H9 (cell line): Measurements from ENCODE around the gene CBLL1. TPM values are rescaled to one million over a fixed set of nuclear protein-coding genes. Genes with fewer than 3 reads are reported as not detected.

Experiments used
- DNase-seq: peaks from one replicate; pipeline ENCODE4 v3.0.0-alpha.2; 2017
- H2AFZ ChIP-seq: one replicate; pipeline ENCODE4 v1.6.1; 2013; ENCODE audit warnings: mild to moderate bottlenecking, low read length, control low read depth, moderate library complexity
- H2AK5ac ChIP-seq: 2 replicates; pipeline ENCODE4 v1.6.1; 2013; ENCODE audit warnings: low read length, control low read depth, mixed read lengths; ENCODE audit not compliant: insufficient read length
- H2BK120ac ChIP-seq: one replicate; pipeline ENCODE4 v1.6.1; 2013; ENCODE audit warnings: low read depth, mild to moderate bottlenecking, low read length, control low read depth, inconsistent platforms; ENCODE audit not compliant: poor library complexity, severe bottlenecking
- H2BK12ac ChIP-seq: 2 replicates; pipeline ENCODE4 v1.6.1; 2013; ENCODE audit warnings: low read length, control low read depth, mixed read lengths, low read depth; ENCODE audit not compliant: insufficient read length
- H2BK15ac ChIP-seq: 2 replicates; pipeline ENCODE4 v1.6.1; 2013; ENCODE audit warnings: low read depth, low read length, control low read depth
- H2BK20ac ChIP-seq: one replicate; pipeline ENCODE4 v1.6.1; 2013; ENCODE audit warnings: low read depth, mild to moderate bottlenecking, low read length, control low read depth, inconsistent platforms; ENCODE audit not compliant: poor library complexity, severe bottlenecking
- H2BK5ac ChIP-seq: 2 replicates; pipeline ENCODE4 v1.6.1; 2013; ENCODE audit warnings: low read length, control low read depth, mixed read lengths; ENCODE audit not compliant: insufficient read length
- H3K14ac ChIP-seq: 2 replicates; pipeline ENCODE4 v1.6.1; 2013; ENCODE audit warnings: low read length, control low read depth; ENCODE audit not compliant: insufficient read depth
- H3K18ac ChIP-seq: 2 replicates; pipeline ENCODE4 v1.6.1; 2013; ENCODE audit warnings: low read depth, mild to moderate bottlenecking, mixed read lengths, low read length, control low read depth; ENCODE audit not compliant: insufficient read length
- H3K23ac ChIP-seq: 2 replicates; pipeline ENCODE4 v1.6.1; 2013; ENCODE audit warnings: low read length, control low read depth, mixed read lengths, low read depth; ENCODE audit not compliant: insufficient read length
- H3K23me2 ChIP-seq: 2 replicates; pipeline ENCODE4 v1.6.1; 2013; ENCODE audit warnings: low read depth, mild to moderate bottlenecking, mixed read lengths, low read length, control low read depth; ENCODE audit not compliant: insufficient read length, poor library complexity, severe bottlenecking
- H3K27ac ChIP-seq: 2 replicates; pipeline ENCODE4 v1.5.1; 2013; ENCODE audit warnings: low read length, control low read depth, mixed read lengths, low read depth; ENCODE audit not compliant: insufficient read length
- H3K27me3 ChIP-seq: 2 replicates; pipeline ENCODE4 v1.6.1; 2013; ENCODE audit warnings: low read length, control low read depth, inconsistent platforms; ENCODE audit not compliant: insufficient read depth
- H3K4ac ChIP-seq: 2 replicates; pipeline ENCODE4 v1.6.1; 2013; ENCODE audit warnings: low read depth, mild to moderate bottlenecking, control low read depth, inconsistent platforms, low read length, moderate library complexity
- H3K4me1 ChIP-seq: 2 replicates; pipeline ENCODE4 v1.6.1; 2013; ENCODE audit warnings: low read length, control low read depth, inconsistent platforms; ENCODE audit not compliant: insufficient read depth
- H3K4me2 ChIP-seq: 2 replicates; pipeline ENCODE4 v1.6.1; 2013; ENCODE audit warnings: low read length, control low read depth, mixed read lengths; ENCODE audit not compliant: insufficient read length, insufficient read depth
- H3K56ac ChIP-seq: 2 replicates; pipeline ENCODE4 v1.6.1; 2013; ENCODE audit warnings: low read depth, mild to moderate bottlenecking, mixed read lengths, low read length, control low read depth; ENCODE audit not compliant: insufficient read length
- H3K79me1 ChIP-seq: 2 replicates; pipeline ENCODE4 v1.6.1; 2013; ENCODE audit warnings: low read depth, mild to moderate bottlenecking, moderate library complexity, low read length, control low read depth, inconsistent platforms; ENCODE audit not compliant: insufficient read depth, poor library complexity, severe bottlenecking
- H3K79me2 ChIP-seq: 2 replicates; pipeline ENCODE4 v1.6.1; 2013; ENCODE audit warnings: low read length, control low read depth, inconsistent platforms; ENCODE audit not compliant: insufficient read depth
- H3K9ac ChIP-seq: 2 replicates; pipeline ENCODE4 v1.6.1; 2013; ENCODE audit warnings: low read length, control low read depth, mixed read lengths; ENCODE audit not compliant: insufficient read length; ENCODE audit errors: extremely low read depth
- H3K9me3 ChIP-seq: one replicate; pipeline ENCODE4 v1.6.1; 2013; ENCODE audit warnings: low read depth, low read length, inconsistent platforms; ENCODE audit not compliant: control insufficient read depth
- H3T11ph ChIP-seq: one replicate; pipeline ENCODE4 v1.6.1; 2013; ENCODE audit warnings: mild to moderate bottlenecking, low read length, control low read depth, inconsistent platforms
- H4K20me1 ChIP-seq: one replicate; pipeline ENCODE4 v1.6.1; 2013; ENCODE audit not compliant: control insufficient read depth, insufficient read length, insufficient read depth
- H4K5ac ChIP-seq: 2 replicates; pipeline ENCODE4 v1.6.1; 2013; ENCODE audit warnings: low read depth, mild to moderate bottlenecking, mixed read lengths, low read length, control low read depth; ENCODE audit not compliant: insufficient read length
- H4K8ac ChIP-seq: replicated peaks from 2 replicates; pipeline ENCODE4 v1.6.1; 2013; ENCODE audit warnings: low read length, control low read depth, mixed read lengths, low read depth; ENCODE audit not compliant: insufficient read length
- H4K91ac ChIP-seq: 2 replicates; pipeline ENCODE4 v1.6.1; 2013; ENCODE audit warnings: low read depth, mild to moderate bottlenecking, moderate library complexity, mixed read lengths, low read length, control low read depth; ENCODE audit not compliant: insufficient read length
- H3K27ac Mint-ChIP-seq, 3 experiments: 2 replicates in 2 of 3; 3 replicates in 1 of 3; pipeline ENCODE4 v1.8.0; 2020 to 2021; ENCODE audit warnings: mixed read lengths in 3 of 3, mild to moderate bottlenecking in 1 of 3, moderate library complexity in 1 of 3
- H3K27me3 Mint-ChIP-seq: 2 replicates; pipeline ENCODE4 v1.8.0; 2021; ENCODE audit warnings: low read depth, mild to moderate bottlenecking, moderate library complexity, mixed read lengths
- H3K36me3 Mint-ChIP-seq, 3 experiments: 2 replicates in 2 of 3; 3 replicates in 1 of 3; pipeline ENCODE4 v1.8.0; 2020 to 2021; ENCODE audit warnings: low read depth in 3 of 3, mixed read lengths in 3 of 3; ENCODE audit not compliant: insufficient read depth in 1 of 3
- H3K4me1 Mint-ChIP-seq, 2 experiments: 2 replicates each; pipeline ENCODE4 v1.8.0; 2020; ENCODE audit warnings: mixed read lengths in 2 of 2
- H3K4me3 Mint-ChIP-seq, 2 experiments: 2 replicates in 1 of 2; 3 replicates in 1 of 2; pipeline ENCODE4 v1.8.0; 2020 to 2021; ENCODE audit warnings: mild to moderate bottlenecking in 2 of 2, mixed read lengths in 2 of 2, moderate library complexity in 1 of 2
- H3K9me3 Mint-ChIP-seq, 2 experiments: 2 replicates in 1 of 2; 3 replicates in 1 of 2; pipeline ENCODE4 v1.8.0; 2020; ENCODE audit warnings: mild to moderate bottlenecking in 2 of 2, mixed read lengths in 2 of 2, moderate library complexity in 1 of 2
- CTCF ChIP-seq: fragments of 200-600 bp; sonication (generic); conservative IDR thresholded peaks from 3 replicates; pipeline ENCODE4 v1.8.0; 2021; ENCODE audit warnings: antibody characterized with exemption, mild to moderate bottlenecking
- WGBS: extraction: QIAGEN DNeasy Blood & Tissue Kit; methylation state at CpG from one replicate; pipeline ENCODE4 v1.1.7; 2013; ENCODE audit warnings: missing lambda C conversion rate, low lambda C conversion rate, mixed read lengths; ENCODE audit not compliant: insufficient read length; ENCODE audit errors: extremely low coverage; 5-methylcytosine and 5-hydroxymethylcytosine counted together
- total RNA-seq: library from RNA; stranded (reverse); gene quantifications from 2 replicates; pipeline ENCODE4 v1.2.1, GENCODE V29; 2021

Gene CBLL1
- total RNA-seq, 1 experiment from 2014 or later: 32.2 TPM

GRCh38 chr7:107701191-107701590 lies 42.8 kb upstream of the CBLL1 start:
- H3K4me1 ChIP-seq: no peaks in the 10 kb centered on the region; the same call in 1 of the 2 replicates
- no peak overlapping the region for H3K27ac ChIP-seq
- H3K18ac ChIP-seq: no peak overlapping the region
- no peaks in the 10 kb centered on the region for H3K79me2 ChIP-seq
- no peak for TF ChIP-seq CTCF
- no CpG with 5 or more reads among the region's 3 CpGs for WGBS
- H3K4me3 Mint-ChIP-seq: no peak overlapping the region
- no peak overlapping the region for H2BK120ac ChIP-seq
- H3K23ac ChIP-seq: no peak overlapping the region
- no peak overlapping the region for H3K27ac Mint-ChIP-seq
- no peaks in the 10 kb centered on the region for H4K20me1 ChIP-seq
- no peak overlapping the region for H2AK5ac ChIP-seq
- H2BK12ac ChIP-seq: no peak overlapping the region
- H4K91ac ChIP-seq: no peak overlapping the region
- H4K5ac ChIP-seq: no peak overlapping the region
- no peaks in the 10 kb centered on the region for H3K27me3 ChIP-seq
- no peak overlapping the region for H4K8ac ChIP-seq
- peaks cover 1% of the 10 kb centered on the region; the same call in 1 of the 2 replicates for H3K27me3 Mint-ChIP-seq
- no peak overlapping the region for H3K14ac ChIP-seq
- no peak overlapping the region for H2BK5ac ChIP-seq
- no peak overlapping the region for H3K4ac ChIP-seq
- no peak overlapping the region for H2BK15ac ChIP-seq
- no peaks in the 10 kb centered on the region for H3K36me3 Mint-ChIP-seq
- no peak for DNase-seq
- no peaks in the 10 kb centered on the region for H3K23me2 ChIP-seq
- H2AFZ ChIP-seq: no peak overlapping the region
- H3K9ac ChIP-seq: no peak overlapping the region
- no peak overlapping the region for H3T11ph ChIP-seq
- H2BK20ac ChIP-seq: no peak overlapping the region
- H3K9me3 Mint-ChIP-seq: no peaks in the 10 kb centered on the region
- peaks cover 0 to 4% of the 10 kb centered on the region in 2 experiments; a peak in 1 of 4 replicates for H3K4me1 Mint-ChIP-seq
- H3K79me1 ChIP-seq: no peaks in the 10 kb centered on the region
- H3K4me2 ChIP-seq: no peak overlapping the region
- H3K9me3 ChIP-seq: no peaks in the 10 kb centered on the region
- H3K56ac ChIP-seq: no peak overlapping the region
